HG02973 (cell line): ENCODE results near the gene CCNY.
A peak's percentile ranks its signal among the peaks of the same experiment; 100 is the strongest.

Experiments
- ATAC-seq: cut with Tn5 transposase; IDR thresholded peaks from one replicate; pipeline ENCODE4 v1.9.1; 2021; ENCODE audit warnings: moderate library complexity; ENCODE audit not compliant: unreplicated experiment

The CCNY gene

GRCh38 chr10:35448687-35449662 lies 112.7 kb downstream of the CCNY start:
- no peak for ATAC-seq

DNA sequence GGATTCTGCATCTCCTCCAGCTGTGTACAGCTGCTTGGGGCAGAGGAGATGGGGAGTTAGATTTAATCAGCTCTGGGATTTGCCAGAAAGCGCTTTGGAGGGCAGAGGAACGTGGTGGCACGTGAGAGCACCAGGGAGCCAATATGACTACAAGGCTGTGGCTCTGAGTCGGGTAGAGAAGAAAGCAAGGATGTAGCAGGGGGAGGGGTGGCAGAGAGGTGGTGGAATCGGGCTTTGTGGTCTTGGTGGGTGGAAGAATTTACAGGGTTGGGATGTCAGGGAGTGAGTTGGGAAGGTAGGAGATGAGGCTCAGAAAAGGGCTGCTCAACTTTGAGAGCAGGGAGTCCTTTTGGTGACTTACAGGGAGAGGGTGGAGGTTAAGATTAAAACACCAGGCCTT lies 113.6 kb downstream of the CCNY start:
- ATAC-seq = no peak

DNA sequence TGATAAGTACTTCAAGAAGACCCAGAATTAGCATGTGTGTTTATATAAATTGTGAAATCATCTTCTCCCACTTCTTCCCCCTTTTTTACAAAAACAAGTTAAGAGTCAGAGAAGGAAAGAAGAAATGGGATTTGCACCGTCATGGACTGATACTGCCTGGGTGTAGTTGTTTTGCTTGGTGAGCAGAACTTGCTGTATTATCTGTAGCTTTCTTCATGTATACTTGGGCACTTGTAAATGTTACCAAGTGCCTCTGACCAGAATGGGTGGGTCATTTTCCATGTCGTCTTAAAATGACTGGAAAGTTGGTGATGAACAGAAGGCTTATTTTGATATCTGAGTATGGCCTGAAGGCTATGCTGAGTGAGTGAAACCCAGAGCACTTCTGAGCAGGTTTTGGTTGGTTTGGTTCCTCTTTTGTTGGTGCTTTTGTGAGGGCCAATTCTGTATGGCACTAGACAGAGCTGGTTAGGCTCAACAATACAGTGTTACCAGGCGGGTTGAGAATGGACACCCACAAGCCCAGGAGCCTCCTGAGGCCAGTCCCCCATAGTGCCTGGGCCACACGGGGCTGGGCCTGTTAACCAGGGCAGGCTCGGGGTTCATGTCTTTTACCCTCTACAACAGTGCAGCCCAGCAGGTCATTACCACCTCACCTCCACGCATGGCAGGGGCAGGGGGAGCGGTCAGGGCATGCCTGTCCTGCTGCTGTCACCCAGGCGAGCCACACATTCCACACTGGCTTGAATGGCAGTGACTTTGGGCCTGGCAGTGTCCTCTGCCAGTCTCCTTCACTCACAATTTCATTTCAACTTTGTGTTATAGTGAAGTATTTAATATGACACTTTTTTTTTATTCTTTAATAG lies 115.1 kb downstream of the CCNY start:
- ATAC-seq = peak; percentile 98

- ATAC-seq = peak; percentile 44
These were observed 115.9 kb downstream of the CCNY start for GRCh38 chr10:35452171-35452570.

GRCh38 chr10:35452847-35453246 lies 116.5 kb downstream of the CCNY start:
- ATAC-seq = no peak

DNA sequence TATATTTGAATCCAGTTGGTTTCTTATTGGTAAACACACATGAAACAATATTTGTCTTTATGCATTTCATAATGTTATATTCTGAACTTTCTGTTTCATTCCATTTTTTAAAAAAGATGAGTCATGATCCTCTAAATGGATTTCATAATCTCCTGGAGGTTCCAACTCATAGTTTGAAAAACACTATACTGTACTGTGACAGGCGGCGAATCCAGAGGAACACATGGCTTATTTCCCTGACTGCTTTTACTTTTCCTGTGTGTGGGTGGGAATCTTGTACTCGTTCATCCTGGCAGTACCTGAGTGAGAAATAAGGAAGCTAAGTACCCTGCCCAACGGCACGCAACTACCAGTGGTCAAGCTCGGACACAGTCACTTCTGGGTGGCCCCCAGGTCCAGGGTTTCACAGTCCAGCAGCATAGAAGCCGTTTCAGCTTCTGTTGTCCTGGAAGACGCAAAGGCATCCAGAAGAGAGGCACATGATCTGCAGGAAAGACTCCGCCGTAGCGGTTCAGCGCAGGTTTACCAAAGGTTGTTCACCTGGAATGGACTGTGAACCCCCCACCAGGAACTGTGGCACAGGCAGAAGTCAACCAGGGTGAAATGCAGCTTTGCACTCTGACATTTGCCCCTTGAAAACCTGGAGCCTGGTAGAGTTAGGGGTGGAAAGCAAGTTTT lies 117.7 kb downstream of the CCNY start:
- no peak for ATAC-seq

GRCh38 chr10:35456153-35456720 lies 119.9 kb downstream of the CCNY start:
- no peak for ATAC-seq

DNA sequence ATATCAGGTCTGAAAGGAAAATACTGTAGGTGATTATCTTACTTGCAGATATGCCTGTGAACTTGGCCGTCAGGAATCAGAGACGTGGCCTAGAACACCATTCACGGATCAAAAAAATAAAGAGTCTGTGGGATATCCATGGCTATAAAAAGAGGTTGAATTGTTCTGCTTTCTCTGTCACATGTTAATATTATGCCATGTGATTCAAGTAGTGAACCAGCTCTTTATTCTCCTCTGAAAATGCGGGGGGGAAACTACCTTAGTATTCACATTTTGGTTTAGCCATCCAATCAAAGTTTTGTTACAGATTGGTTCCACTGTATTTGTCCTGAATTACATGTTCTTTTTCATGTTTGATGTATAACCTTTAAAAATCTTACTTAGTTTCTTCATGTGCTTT lies 120.5 kb downstream of the CCNY start:
- no peak for ATAC-seq

DNA sequence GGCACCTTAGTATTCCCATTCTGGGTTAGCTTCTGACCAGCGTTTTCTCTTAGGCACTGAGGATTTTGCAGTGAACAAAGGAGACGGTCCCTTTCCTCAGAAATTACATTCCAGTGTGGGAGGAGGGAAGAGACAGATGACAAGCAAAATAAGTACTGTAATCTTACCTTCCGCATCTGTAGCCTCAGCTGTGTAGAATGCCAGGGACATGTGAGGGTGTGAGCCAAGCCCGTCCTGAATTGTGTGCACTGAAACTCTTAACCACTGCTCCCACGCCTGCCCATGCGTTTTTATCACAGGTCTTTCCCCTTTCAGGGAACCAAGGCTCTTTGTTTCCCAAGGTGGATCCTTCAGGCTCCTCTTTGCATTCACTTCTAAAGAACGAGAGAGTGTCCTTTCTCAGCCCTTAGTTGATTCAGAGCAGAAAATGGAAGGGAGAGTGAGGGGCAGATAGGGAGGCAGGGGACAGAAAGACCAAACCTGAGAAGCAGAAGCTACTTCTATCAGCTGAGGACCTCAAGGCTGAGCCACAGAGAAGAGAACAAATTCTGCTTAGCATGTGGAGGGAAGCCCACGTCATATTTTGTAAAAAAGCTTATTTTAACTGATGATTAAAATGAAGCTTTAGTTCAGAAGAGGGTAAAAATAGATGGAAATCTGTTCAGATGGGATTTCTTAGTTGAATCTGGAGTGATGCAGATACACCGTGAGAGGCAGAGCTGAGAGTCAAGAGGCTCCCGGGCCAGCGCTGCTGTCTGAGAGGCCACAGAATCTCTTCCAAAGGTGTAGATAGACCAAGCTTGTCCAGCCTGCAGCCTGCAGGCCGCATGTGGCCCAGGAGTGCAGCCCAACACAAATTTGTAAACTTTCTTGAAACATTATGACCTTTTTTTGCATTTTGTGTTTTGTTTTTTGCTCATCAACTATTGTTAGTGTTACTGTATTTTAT lies 122.5 kb downstream of the CCNY start:
- no peak for ATAC-seq

GRCh38 chr10:35459449-35459847 lies 123.1 kb downstream of the CCNY start:
- ATAC-seq = no peak

DNA sequence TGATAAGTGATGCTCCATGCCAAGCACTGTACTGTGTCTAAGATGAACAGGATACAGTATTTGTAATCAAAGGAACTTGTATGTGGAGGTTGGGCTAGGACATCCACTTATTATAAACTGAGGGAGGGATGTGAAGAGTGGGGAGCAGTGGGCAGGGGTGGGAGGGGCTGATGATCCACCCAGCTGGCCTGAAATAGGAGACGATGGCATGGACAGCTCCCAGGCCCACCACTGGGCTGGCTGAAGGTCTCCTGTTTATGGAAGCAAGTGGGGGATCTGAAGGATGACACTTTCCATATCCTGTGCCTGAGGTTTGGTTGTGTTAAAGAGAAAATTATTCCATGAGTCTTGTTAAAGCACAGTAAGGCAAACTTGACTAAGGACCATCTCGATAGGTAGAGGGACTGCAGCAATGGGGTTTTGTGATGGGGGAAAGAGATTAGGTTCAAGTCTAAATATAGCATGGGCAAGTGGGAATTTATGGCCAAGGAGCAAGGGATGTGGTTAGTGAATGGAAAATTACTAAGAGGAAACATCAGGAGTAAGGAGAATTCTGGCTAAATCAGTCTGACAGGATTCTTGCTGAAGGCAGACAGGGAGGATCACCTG lies 124.6 kb downstream of the CCNY start:
- ATAC-seq = no peak

DNA sequence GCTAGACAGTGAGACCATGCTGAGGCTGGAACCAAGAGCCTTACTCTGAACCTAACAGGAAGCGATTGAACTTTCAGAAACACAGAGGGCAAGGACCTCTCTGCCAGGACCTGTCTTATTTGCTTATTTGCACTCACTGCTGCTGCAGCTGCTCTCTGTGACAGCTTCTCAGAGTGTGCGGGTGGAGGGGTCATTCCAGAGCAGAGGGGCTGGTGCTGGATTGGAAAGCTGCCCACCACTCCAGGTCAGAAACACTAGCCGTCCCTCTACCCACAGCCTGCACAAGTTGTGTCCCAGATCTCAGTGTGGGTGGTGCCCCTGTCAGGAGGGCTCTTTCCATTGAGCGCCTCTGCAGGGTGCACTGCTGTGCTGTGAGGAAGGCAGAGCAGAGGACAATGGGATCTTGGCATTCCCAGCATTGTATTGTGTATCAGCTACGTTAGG lies 126.2 kb downstream of the CCNY start:
- ATAC-seq = peak; percentile 89

DNA sequence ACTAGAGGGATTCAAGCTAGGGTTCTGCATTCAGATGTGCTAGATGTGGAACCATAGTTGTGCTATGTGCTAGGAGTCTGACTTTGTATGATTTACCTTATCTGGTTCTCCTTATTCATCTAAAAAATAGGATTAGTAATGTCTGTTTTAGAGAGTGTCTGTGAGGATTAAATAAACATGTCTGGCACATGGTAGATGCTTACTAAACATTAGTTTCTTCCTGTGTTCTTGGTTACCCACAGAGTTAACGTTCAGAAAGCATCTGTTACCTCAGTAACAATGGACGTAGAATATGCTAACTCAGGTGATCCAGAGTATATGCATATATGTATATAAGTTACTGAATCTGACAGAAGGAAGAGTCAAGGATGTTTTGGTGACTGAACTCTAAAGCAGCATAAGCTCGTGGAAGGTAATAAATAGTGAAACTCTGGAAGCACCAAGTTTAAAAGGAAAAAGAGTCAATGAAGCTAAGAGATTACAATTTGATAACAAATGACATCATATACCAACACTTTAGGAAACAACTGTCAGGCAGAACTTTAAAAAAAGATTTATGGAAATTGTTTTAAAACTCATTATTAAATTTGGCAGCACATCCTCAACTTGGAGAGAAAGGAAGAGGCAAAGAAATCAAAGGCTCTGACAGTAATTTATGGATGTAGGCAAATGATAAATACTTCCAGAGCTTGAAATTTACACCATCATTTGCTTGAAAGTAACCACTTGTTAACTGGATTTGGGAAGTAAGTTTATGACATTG lies 127.0 kb downstream of the CCNY start:
- no peak for ATAC-seq

GRCh38 chr10:35463878-35464277 lies 127.6 kb downstream of the CCNY start:
- no peak for ATAC-seq

DNA sequence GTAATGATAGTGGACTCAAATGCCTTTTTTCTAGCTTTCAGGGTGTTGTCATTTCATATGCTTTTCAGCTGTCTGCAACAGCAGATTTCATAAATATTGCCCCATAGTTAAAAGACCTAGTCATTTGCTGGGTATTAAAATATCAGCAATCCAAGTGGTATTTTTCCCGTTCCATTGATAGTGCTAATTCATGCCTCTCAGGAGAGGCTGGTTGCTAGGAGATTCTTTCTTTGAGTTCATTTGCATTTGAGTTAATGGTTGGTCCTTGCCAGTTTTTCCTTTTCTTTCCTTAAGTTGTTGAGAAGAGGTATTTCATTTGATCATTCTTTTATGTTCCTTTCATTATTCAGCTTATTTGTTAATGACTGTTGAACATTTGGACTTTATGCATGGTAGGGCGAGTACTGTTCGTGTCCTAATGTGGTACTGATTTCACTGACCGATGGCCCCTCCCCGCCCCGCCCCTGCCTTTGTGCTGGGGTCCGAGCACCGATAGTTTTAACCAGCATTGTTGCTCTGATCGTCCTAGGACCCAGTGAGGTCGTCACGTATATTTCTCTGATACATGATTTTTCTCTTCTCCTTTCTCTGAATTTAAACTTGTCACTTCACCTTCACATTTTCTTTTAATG lies 128.6 kb downstream of the CCNY start:
- ATAC-seq = no peak

GRCh38 chr10:35465673-35466072 lies 129.4 kb downstream of the CCNY start:
- ATAC-seq = no peak

GRCh38 chr10:35466170-35466569 lies 129.9 kb downstream of the CCNY start:
- ATAC-seq = no peak

GRCh38 chr10:35466661-35467060 lies 130.4 kb downstream of the CCNY start:
- ATAC-seq = no peak
